HCT116 (cell line): ENCODE results near the gene SDK1. TPM values are rescaled to one million over a fixed set of nuclear protein-coding genes. Genes with fewer than 3 reads are reported as not detected.

Source experiments
- ATAC-seq: fragments of 200-7000 bp; cut with Tn5 transposase; 2 replicates; pipeline ENCODE4 v1.9.1; 2020; ENCODE audit warnings: mild to moderate bottlenecking, moderate library complexity
- BruUV-seq: library from RNA; stranded (reverse); fragments of 400-500 nt; replicated peaks from 2 replicates; lab custom pipeline; 2021; lab: Mats Ljungman, UMichigan
- CTCF ChIA-PET: fragments of 300-600 bp; sonication (Branson Sonifier 250); formaldehyde crosslinking; loops from one replicate; lab custom pipeline; 2021; ENCODE audit warnings: antibody characterized with exemption; lab: Charles Lee
- POLR2A ChIA-PET: fragments of 300-600, 350-600 bp; sonication (Branson Sonifier 250); formaldehyde crosslinking; loops from one replicate; lab custom pipeline; 2021; ENCODE audit warnings: antibody characterized with exemption; lab: Charles Lee
- RAD21 ChIA-PET, 2 experiments: fragments of 300-600 bp; sonication (Branson Sonifier 250); formaldehyde crosslinking; loops; one replicate each; lab custom pipeline; 2023; ENCODE audit warnings: low total read pairs in 2 of 2; ENCODE audit not compliant: uncharacterized antibody in 2 of 2, unreplicated experiment in 2 of 2, low non-redundant PET in 1 of 2; lab: Charles Lee
- DNase-seq: peaks from one replicate; pipeline ENCODE4 v3.0.0-alpha.2; 2010; ENCODE audit warnings: low read depth, low spot score
- H2AFZ ChIP-seq: fragments of 200-600 bp; shearing (Covaris generic), sonication (generic); 2 replicates; pipeline ENCODE4 v1.6.1; 2017; ENCODE audit warnings: low read depth, mixed run types, mixed read lengths, antibody characterized with exemption, low read length; ENCODE audit not compliant: poor library complexity, severe bottlenecking
- H3K27ac ChIP-seq: 2 replicates; pipeline ENCODE4 v1.5.1; 2012; ENCODE audit warnings: low read depth, low read length
- H3K27me3 ChIP-seq: fragments of 200-600 bp; sonication (generic); 2 replicates; pipeline ENCODE4 v1.6.1; 2016; ENCODE audit warnings: mixed run types, low read length, mixed read lengths; ENCODE audit not compliant: insufficient read depth
- H3K36me3 ChIP-seq, 2 experiments: fragments of 200-500 bp in 1 of 2; fragments of 200-600 bp in 1 of 2; sonication (Bioruptor generic) in 1 of 2; sonication (generic) in 1 of 2; 2 replicates each; pipeline versions ENCODE4 v1.5.1 to v1.6.1; 2014 to 2016; ENCODE audit warnings: low read length in 2 of 2, inconsistent platforms in 1 of 2, mixed read lengths in 1 of 2, mixed run types in 1 of 2; ENCODE audit not compliant: insufficient read depth in 2 of 2, control insufficient read depth in 1 of 2
- H3K4me1 ChIP-seq, 2 experiments: fragments of 200-600 bp in 1 of 2; sonication (generic) in 1 of 2; 2 replicates each; pipeline versions ENCODE4 v1.5.1 to v1.6.1; 2012 to 2017; ENCODE audit warnings: low read length in 2 of 2, inconsistent platforms in 1 of 2, mild to moderate bottlenecking in 1 of 2, mixed read lengths in 1 of 2, mixed run types in 1 of 2, moderate library complexity in 1 of 2; ENCODE audit not compliant: insufficient read depth in 2 of 2, control insufficient read depth in 1 of 2
- H3K4me2 ChIP-seq: fragments of 200-600 bp; sonication (generic); 2 replicates; pipeline ENCODE4 v1.6.1; 2017; ENCODE audit warnings: mixed run types, low read length, mixed read lengths
- H3K4me3 ChIP-seq, 2 experiments: fragments of 200-600 bp in 1 of 2; sonication (generic) in 1 of 2; replicated peaks in 1 of 2; 2 replicates each; pipeline ENCODE4 v1.5.1; 2011 to 2016; ENCODE audit warnings: low read length in 2 of 2, control low read depth in 1 of 2, low read depth in 1 of 2, mild to moderate bottlenecking in 1 of 2, mixed read lengths in 1 of 2, mixed run types in 1 of 2
- H3K79me2 ChIP-seq: fragments of 200-600 bp; sonication (generic); 2 replicates; pipeline ENCODE4 v1.6.1; 2017; ENCODE audit warnings: mild to moderate bottlenecking, mixed run types, low read length, moderate library complexity, mixed read lengths; ENCODE audit not compliant: insufficient read depth
- H3K9ac ChIP-seq: fragments of 200-600 bp; sonication (generic); 2 replicates; pipeline ENCODE4 v1.6.1; 2016; ENCODE audit warnings: low read length, mixed read lengths
- H3K9me2 ChIP-seq: fragments of 200-600 bp; sonication (generic), shearing (Covaris generic); 2 replicates; pipeline ENCODE4 v1.6.1; 2017; ENCODE audit warnings: mixed run types, mild to moderate bottlenecking, moderate library complexity; ENCODE audit not compliant: insufficient read depth
- H3K9me3 ChIP-seq, 2 experiments: fragments of 200-500 bp in 1 of 2; fragments of 200-600 bp in 1 of 2; sonication (Bioruptor generic) in 1 of 2; sonication (generic) in 1 of 2; 2 replicates each; pipeline ENCODE4 v1.6.1; 2014 to 2017; ENCODE audit warnings: low read length in 2 of 2, mixed read lengths in 2 of 2, inconsistent platforms in 1 of 2, low read depth in 1 of 2, mild to moderate bottlenecking in 1 of 2, mixed run types in 1 of 2, moderate library complexity in 1 of 2; ENCODE audit not compliant: control insufficient read depth in 1 of 2, insufficient read depth in 1 of 2
- H4K20me1 ChIP-seq: fragments of 200-600 bp; sonication (generic), shearing (Covaris generic); 2 replicates; pipeline ENCODE4 v1.6.1; 2017; ENCODE audit warnings: mixed run types, mild to moderate bottlenecking, moderate library complexity; ENCODE audit not compliant: insufficient read depth
- CBX3 ChIP-seq: IDR thresholded peaks from 2 replicates; pipeline ENCODE4 v1.6.1; 2012; ENCODE audit warnings: low read depth
- CEBPB ChIP-seq: IDR thresholded peaks from 2 replicates; pipeline ENCODE4 v1.6.1; 2012; ENCODE audit warnings: low read depth
- EGR1 ChIP-seq: IDR thresholded peaks from 2 replicates; pipeline ENCODE4 v1.6.1; 2012; ENCODE audit warnings: low read depth
- ELF1 ChIP-seq: IDR thresholded peaks from 2 replicates; pipeline ENCODE4 v1.6.1; 2012; ENCODE audit warnings: low read depth, borderline replicate concordance
- EZH2 ChIP-seq: fragments of 200-600 bp; sonication (generic); IDR thresholded peaks from 2 replicates; pipeline ENCODE4 v1.6.1; 2017; ENCODE audit warnings: antibody characterized with exemption, mixed run types
- FOSL1 ChIP-seq: IDR thresholded peaks from 2 replicates; pipeline ENCODE4 v1.6.1; 2012; ENCODE audit warnings: low read depth
- JUND ChIP-seq: IDR thresholded peaks from 2 replicates; pipeline ENCODE4 v1.6.1; 2012
- RAD21 ChIP-seq: IDR thresholded peaks from 2 replicates; pipeline ENCODE4 v1.6.1; 2012; ENCODE audit warnings: low read depth, mild to moderate bottlenecking
- SIN3A ChIP-seq: IDR thresholded peaks from 2 replicates; pipeline ENCODE4 v1.6.1; 2012; ENCODE audit warnings: low read depth
- SP1 ChIP-seq: IDR thresholded peaks from 2 replicates; pipeline ENCODE4 v1.6.1; 2012; ENCODE audit warnings: low read depth
- SRF ChIP-seq: IDR thresholded peaks from 2 replicates; pipeline ENCODE4 v1.6.1; 2012; ENCODE audit warnings: low read depth
- TCF7L2 ChIP-seq: IDR thresholded peaks from 2 replicates; pipeline ENCODE4 v1.7.0; 2011; ENCODE audit warnings: borderline replicate concordance, inconsistent platforms; ENCODE audit not compliant: insufficient read depth, insufficient read length; ENCODE audit errors: extremely low read depth
- YY1 ChIP-seq: IDR thresholded peaks from 2 replicates; pipeline ENCODE4 v1.6.1; 2011; ENCODE audit warnings: low read length, low read depth, moderate library complexity, mild to moderate bottlenecking; ENCODE audit not compliant: insufficient replicate concordance; ENCODE audit errors: extremely low read depth
- ZNF274 ChIP-seq: fragments of 200-500 bp; sonication (Bioruptor generic); IDR thresholded peaks from 2 replicates; pipeline ENCODE4 v1.6.1; 2014; ENCODE audit warnings: mild to moderate bottlenecking, low read depth, low read length, inconsistent platforms
- intact Hi-C: fragments of 100-400 bp; cut with micrococcal nuclease; formaldehyde crosslinking; loops from 2 replicates; pipeline ENCODE4 v1.10.0; 2022
- total RNA-seq: library from RNA; stranded (reverse); gene quantifications from one replicate; pipeline ENCODE4 v1.2.1, GENCODE V29; 2021; ENCODE audit not compliant: unreplicated experiment
- TF ChIP-seq, protein P1 (sequence below): IDR thresholded peaks from 2 replicates; pipeline ENCODE4 v1.6.1; 2012
- TF ChIP-seq, protein P2 (sequence below), 3 experiments: fragments of 200-600 bp in 1 of 3; sonication (generic) in 1 of 3; IDR thresholded peaks in 2 of 3; conservative IDR thresholded peaks in 1 of 3; 2 replicates each; pipeline ENCODE4 v1.5.1; 2012 to 2017; ENCODE audit warnings: low read depth in 2 of 3, low read length in 2 of 3, antibody characterized with exemption in 1 of 3, borderline replicate concordance in 1 of 3, control low read depth in 1 of 3, mild to moderate bottlenecking in 1 of 3, mixed read lengths in 1 of 3, mixed run types in 1 of 3, moderate library complexity in 1 of 3; ENCODE audit not compliant: insufficient read depth in 1 of 3
- TF ChIP-seq, protein P3 (sequence below): IDR thresholded peaks from 2 replicates; pipeline ENCODE4 v1.6.1; 2012
- TF ChIP-seq, protein P4 (sequence below): IDR thresholded peaks from 2 replicates; pipeline ENCODE4 v1.6.1; 2012; ENCODE audit warnings: low read depth
- TF ChIP-seq, protein P5 (sequence below): IDR thresholded peaks from 2 replicates; pipeline ENCODE4 v1.6.1; 2011; ENCODE audit warnings: mild to moderate bottlenecking, low read length, moderate library complexity; ENCODE audit not compliant: insufficient replicate concordance; ENCODE audit errors: extremely low read depth

SDK1 gene
- total RNA-seq, 1 experiment from 2014 or later: 0.05 TPM

DNA sequence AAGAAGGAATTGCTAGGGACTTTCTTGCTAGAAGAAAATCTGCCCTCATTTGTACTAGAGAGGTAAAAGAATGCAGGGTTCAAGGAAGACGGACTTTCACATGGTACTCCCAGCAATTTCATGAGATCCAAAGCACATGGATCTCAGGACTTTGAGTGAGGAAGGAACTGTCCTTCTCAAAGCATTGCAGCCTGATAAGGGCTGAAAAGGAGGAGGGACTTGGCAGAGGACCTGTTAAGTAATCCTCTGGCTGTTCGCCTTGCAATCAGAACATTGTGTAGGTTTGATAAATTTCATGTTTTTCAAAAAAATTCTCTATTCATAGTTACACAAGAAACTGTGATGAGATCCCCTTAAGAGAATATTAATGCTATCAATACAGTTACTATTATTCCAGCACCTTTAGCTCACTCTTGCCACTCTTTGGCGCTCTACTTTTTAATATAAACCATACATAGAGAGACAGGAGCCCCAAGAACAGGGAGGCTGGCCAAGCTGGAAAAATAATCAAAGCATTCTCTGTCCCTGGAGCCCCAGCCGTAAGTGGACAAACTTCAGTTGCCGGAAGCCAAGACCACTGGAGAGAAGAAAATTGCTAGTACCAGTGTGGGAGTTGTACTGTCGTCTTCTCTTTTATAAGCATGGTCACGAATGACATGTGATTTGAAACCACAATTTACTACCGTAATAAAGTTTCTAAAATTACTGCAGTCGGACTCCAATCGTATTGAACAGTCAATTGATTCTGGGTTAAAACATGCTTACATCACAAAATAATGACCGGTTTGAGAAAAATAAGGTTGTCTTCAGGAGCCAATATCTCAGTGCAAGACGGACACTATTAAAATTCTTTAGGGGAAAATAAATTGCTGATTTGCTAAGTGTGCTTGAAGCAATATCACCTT, 424.4 kb downstream of the SDK1 start:
- Histone ChIP-seq H3K9ac (no peak overlapping the region), H3K27me3 (no peaks in the 10 kb centered on the region), H3K4me3 (no peak overlapping the region), H2AFZ (no peak overlapping the region), H3K36me3 (no peaks in the 10 kb centered on the region), H3K4me2 (no peak overlapping the region), H3K9me2 (no peaks in the 10 kb centered on the region), H3K27ac (no peak overlapping the region), H3K79me2 (no peaks in the 10 kb centered on the region), H4K20me1 (no peaks in the 10 kb centered on the region), H3K9me3 (no peaks in the 10 kb centered on the region), H3K4me1 (no peaks in the 10 kb centered on the region)
- POLR2A ChIA-PET: no interaction called here
- no TSS peak for BruUV-seq
- DNase-seq (no peak), ATAC-seq (no peak)
- RAD21 ChIA-PET: no interaction called here
- intact Hi-C loops: no loop called here
- CTCF ChIA-PET: interaction anchor here (1.0 kb wide), 1 partner anchor 52 kb away, joined by 4 read pairs; no protein-coding TSS in a partner anchor
- no peak for TF ChIP-seq SRF
- TF ChIP-seq SIN3A: no peak
- no peak for TF ChIP-seq ELF1
- TF ChIP-seq, protein P1, sequence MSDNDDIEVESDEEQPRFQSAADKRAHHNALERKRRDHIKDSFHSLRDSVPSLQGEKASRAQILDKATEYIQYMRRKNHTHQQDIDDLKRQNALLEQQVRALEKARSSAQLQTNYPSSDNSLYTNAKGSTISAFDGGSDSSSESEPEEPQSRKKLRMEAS: no peak
- no peak for TF ChIP-seq SP1
- TF ChIP-seq, protein P2, sequence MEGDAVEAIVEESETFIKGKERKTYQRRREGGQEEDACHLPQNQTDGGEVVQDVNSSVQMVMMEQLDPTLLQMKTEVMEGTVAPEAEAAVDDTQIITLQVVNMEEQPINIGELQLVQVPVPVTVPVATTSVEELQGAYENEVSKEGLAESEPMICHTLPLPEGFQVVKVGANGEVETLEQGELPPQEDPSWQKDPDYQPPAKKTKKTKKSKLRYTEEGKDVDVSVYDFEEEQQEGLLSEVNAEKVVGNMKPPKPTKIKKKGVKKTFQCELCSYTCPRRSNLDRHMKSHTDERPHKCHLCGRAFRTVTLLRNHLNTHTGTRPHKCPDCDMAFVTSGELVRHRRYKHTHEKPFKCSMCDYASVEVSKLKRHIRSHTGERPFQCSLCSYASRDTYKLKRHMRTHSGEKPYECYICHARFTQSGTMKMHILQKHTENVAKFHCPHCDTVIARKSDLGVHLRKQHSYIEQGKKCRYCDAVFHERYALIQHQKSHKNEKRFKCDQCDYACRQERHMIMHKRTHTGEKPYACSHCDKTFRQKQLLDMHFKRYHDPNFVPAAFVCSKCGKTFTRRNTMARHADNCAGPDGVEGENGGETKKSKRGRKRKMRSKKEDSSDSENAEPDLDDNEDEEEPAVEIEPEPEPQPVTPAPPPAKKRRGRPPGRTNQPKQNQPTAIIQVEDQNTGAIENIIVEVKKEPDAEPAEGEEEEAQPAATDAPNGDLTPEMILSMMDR (IDR thresholded peaks at IDR 0.05 in 2 of 3, conservative IDR thresholded peaks at IDR 0.05 in 1 of 3; ENCODE audit: borderline replicate concordance in 1 of 3, insufficient read depth in 1 of 3, low read depth in 2 of 3, low read length in 2 of 3): no peak
- no peak for TF ChIP-seq CBX3
- TF ChIP-seq, protein P3, sequence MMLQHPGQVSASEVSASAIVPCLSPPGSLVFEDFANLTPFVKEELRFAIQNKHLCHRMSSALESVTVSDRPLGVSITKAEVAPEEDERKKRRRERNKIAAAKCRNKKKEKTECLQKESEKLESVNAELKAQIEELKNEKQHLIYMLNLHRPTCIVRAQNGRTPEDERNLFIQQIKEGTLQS: no peak
- no peak for TF ChIP-seq YY1
- no peak for TF ChIP-seq FOSL1
- TF ChIP-seq, protein P4, sequence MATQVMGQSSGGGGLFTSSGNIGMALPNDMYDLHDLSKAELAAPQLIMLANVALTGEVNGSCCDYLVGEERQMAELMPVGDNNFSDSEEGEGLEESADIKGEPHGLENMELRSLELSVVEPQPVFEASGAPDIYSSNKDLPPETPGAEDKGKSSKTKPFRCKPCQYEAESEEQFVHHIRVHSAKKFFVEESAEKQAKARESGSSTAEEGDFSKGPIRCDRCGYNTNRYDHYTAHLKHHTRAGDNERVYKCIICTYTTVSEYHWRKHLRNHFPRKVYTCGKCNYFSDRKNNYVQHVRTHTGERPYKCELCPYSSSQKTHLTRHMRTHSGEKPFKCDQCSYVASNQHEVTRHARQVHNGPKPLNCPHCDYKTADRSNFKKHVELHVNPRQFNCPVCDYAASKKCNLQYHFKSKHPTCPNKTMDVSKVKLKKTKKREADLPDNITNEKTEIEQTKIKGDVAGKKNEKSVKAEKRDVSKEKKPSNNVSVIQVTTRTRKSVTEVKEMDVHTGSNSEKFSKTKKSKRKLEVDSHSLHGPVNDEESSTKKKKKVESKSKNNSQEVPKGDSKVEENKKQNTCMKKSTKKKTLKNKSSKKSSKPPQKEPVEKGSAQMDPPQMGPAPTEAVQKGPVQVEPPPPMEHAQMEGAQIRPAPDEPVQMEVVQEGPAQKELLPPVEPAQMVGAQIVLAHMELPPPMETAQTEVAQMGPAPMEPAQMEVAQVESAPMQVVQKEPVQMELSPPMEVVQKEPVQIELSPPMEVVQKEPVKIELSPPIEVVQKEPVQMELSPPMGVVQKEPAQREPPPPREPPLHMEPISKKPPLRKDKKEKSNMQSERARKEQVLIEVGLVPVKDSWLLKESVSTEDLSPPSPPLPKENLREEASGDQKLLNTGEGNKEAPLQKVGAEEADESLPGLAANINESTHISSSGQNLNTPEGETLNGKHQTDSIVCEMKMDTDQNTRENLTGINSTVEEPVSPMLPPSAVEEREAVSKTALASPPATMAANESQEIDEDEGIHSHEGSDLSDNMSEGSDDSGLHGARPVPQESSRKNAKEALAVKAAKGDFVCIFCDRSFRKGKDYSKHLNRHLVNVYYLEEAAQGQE: no peak
- no peak for TF ChIP-seq CEBPB
- TF ChIP-seq TCF7L2: no peak
- TF ChIP-seq EGR1: no peak
- TF ChIP-seq, protein P5, sequence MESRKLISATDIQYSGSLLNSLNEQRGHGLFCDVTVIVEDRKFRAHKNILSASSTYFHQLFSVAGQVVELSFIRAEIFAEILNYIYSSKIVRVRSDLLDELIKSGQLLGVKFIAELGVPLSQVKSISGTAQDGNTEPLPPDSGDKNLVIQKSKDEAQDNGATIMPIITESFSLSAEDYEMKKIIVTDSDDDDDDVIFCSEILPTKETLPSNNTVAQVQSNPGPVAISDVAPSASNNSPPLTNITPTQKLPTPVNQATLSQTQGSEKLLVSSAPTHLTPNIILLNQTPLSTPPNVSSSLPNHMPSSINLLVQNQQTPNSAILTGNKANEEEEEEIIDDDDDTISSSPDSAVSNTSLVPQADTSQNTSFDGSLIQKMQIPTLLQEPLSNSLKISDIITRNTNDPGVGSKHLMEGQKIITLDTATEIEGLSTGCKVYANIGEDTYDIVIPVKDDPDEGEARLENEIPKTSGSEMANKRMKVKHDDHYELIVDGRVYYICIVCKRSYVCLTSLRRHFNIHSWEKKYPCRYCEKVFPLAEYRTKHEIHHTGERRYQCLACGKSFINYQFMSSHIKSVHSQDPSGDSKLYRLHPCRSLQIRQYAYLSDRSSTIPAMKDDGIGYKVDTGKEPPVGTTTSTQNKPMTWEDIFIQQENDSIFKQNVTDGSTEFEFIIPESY: no peak
- no peak for TF ChIP-seq JUND
- TF ChIP-seq RAD21: no peak
- TF ChIP-seq ZNF274: no peak
- TF ChIP-seq EZH2: no peak
